ENCODE data around the gene ZEB2.

DNA sequence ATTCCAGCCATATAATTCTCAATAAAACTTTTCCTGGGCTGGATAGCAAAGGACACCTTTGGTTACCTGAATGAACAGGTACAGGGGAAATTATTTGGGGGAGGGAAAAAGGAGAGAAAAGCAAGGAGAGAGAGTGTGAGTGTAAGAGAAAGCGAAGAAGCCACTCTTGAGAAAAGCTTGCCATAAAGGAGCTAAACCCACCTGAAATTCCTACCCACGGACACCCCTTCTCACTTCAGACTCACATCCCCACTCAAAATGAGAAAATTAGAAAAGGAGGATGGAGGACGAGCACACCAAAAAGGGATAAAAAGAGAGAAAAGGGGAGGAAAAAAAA, 354 bp downstream of the ZEB2 start:
- TF ChIP-seq CTCF (IDR thresholded peaks at IDR 0.05) (no peak), POLR2A (IDR thresholded peaks at IDR 0.05) (no peak)

Measured in ovary (tissue), 3 donors.